Measurements from ENCODE around the gene NKPD1. TPM values are rescaled to one million over a fixed set of nuclear protein-coding genes. Genes with fewer than 3 reads are reported as not detected.

NKPD1 gene
- total and polyA plus RNA-seq, 3 donors from 2014 or later: 1.0 to 4.2 (median 1.3) TPM

DNA sequence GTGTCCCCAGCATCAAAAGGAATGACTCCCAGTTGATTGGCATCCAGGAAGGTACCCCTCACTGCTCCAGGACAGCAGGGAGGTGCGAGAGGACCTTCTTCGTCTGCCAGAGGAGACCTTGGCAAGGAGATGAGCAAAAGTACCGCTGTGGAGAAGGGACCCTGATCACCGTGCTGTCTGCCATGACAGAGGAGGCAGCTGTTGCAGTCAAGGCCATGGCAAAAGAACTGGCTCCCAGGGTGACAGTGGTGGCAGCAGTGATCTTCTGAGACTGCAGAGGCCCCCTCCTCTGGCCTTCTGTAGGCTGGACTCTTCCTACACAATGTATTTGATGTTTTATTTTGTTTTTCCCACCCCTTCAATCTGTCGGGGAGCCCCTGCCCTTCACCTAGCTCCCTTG is 32.0 kb downstream of the NKPD1 start:
- H3K9me3 ChIP-seq: no peaks in the 10 kb centered on the region
- H3K4me1 ChIP-seq: no peaks in the 10 kb centered on the region
- DNase-seq: no peak
- no peak overlapping the region for H3K27ac ChIP-seq
- TF ChIP-seq POLR2A (IDR thresholded peaks at IDR 0.05): no peak
- TF ChIP-seq CTCF (IDR thresholded peaks at IDR 0.05): no peak
- H3K27me3 ChIP-seq: no peaks in the 10 kb centered on the region
- H3K4me3 ChIP-seq: no peak overlapping the region
- 70 to 74% methylated on average over 5 of the region's 5 CpGs for WGBS, 2 donors
- no peaks in the 10 kb centered on the region for H3K36me3 ChIP-seq (ENCODE audit: low read depth, missing control alignments)
- intact Hi-C loops (cut with DNase I; ENCODE audit: low total_unique reads): no loop called here

DNA sequence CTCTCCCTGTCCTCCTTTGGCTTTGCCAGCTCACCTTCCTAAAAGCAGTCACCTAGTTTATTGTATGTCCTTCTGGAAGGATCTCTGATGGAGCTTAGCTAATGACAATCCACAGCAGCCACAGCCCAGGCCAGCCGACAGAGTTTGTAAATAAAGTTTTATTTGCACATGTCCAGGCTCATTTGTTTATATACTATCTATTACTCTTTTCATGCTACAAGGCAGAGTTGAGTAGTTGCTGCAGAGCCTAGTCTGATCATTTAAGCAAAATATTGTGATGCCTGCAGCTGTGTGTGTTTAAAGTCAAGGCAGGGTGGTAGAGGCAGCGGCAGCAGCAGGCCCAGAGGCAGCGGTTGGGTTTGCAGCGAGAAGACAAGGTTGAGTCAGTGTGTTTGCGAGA is 32.6 kb downstream of the NKPD1 start:
- Histone ChIP-seq H3K36me3 (ENCODE audit: low read depth, missing control alignments) (no peaks in the 10 kb centered on the region), H3K27ac (no peak overlapping the region), H3K27me3 (no peaks in the 10 kb centered on the region), H3K4me1 (no peaks in the 10 kb centered on the region), H3K4me3 (no peak overlapping the region), H3K9me3 (no peaks in the 10 kb centered on the region)
- TF ChIP-seq POLR2A (IDR thresholded peaks at IDR 0.05) (no peak), CTCF (IDR thresholded peaks at IDR 0.05) (no peak)
- 90 to 96% methylated on average over 5 of the region's 5 CpGs for WGBS, 2 donors
- no peak for DNase-seq
- intact Hi-C loops (cut with DNase I; ENCODE audit: low total_unique reads): no loop called here

GRCh38 chr19:45126654-45127053 is 34.1 kb downstream of the NKPD1 start:
- Histone ChIP-seq H3K27me3 (no peaks in the 10 kb centered on the region), H3K4me1 (no peaks in the 10 kb centered on the region), H3K9me3 (no peaks in the 10 kb centered on the region), H3K4me3 (no peak overlapping the region), H3K27ac (no peak overlapping the region), H3K36me3 (ENCODE audit: low read depth, missing control alignments) (no peaks in the 10 kb centered on the region)
- 90 to 96% methylated on average over 7 of the region's 7 CpGs for WGBS, 2 donors
- TF ChIP-seq CTCF (IDR thresholded peaks at IDR 0.05) (no peak), POLR2A (IDR thresholded peaks at IDR 0.05) (no peak)
- intact Hi-C loops (cut with DNase I; ENCODE audit: low total_unique reads): no loop called here
- DNase-seq: no peak

GRCh38 chr19:45125975-45126493 is 34.7 kb downstream of the NKPD1 start:
- intact Hi-C loops (cut with DNase I; ENCODE audit: low total_unique reads): no loop called here
- DNase-seq: peak; percentile 75
- H3K27me3 ChIP-seq: no peaks in the 10 kb centered on the region
- no peaks in the 10 kb centered on the region for H3K9me3 ChIP-seq
- no peaks in the 10 kb centered on the region for H3K4me1 ChIP-seq
- H3K4me3 ChIP-seq: no peak overlapping the region
- no peak overlapping the region for H3K27ac ChIP-seq
- no peaks in the 10 kb centered on the region for H3K36me3 ChIP-seq (ENCODE audit: low read depth, missing control alignments)
- TF ChIP-seq POLR2A (IDR thresholded peaks at IDR 0.05) (no peak), CTCF (IDR thresholded peaks at IDR 0.05) (peak in 2 of 3 experiments; percentile 42 to 57)
- 72 to 94% methylated on average over 5 to 12 of the region's 12 CpGs for WGBS, 2 donors

GRCh38 chr19:45125360-45125759 is 35.4 kb downstream of the NKPD1 start:
- Histone ChIP-seq H3K27ac (no peak overlapping the region), H3K36me3 (ENCODE audit: low read depth, missing control alignments) (no peaks in the 10 kb centered on the region), H3K4me3 (no peak overlapping the region), H3K9me3 (no peaks in the 10 kb centered on the region), H3K4me1 (no peaks in the 10 kb centered on the region), H3K27me3 (no peaks in the 10 kb centered on the region)
- intact Hi-C loops (cut with DNase I; ENCODE audit: low total_unique reads): no loop called here
- no peak for DNase-seq
- 93 to 98% methylated on average over 9 of the region's 9 CpGs for WGBS, 2 donors
- TF ChIP-seq POLR2A (IDR thresholded peaks at IDR 0.05) (no peak), CTCF (IDR thresholded peaks at IDR 0.05) (no peak)
